Measurements from ENCODE around the gene TREM1. TPM values are rescaled to one million over a fixed set of nuclear protein-coding genes. Genes with fewer than 3 reads are reported as not detected.
"Not testable (repeated sequence)": the region's sequence is repeated elsewhere in the genome, so short reads cannot be mapped to it uniquely, and the experiment has no call there.

TREM1 gene
- total RNA-seq, 4 donors from 2014 or later = 2.1 TPM; not detected in 3

GRCh38 chr6:41247288-41247865 lies 39.1 kb downstream of the TREM1 start:
- no peaks in the 10 kb centered on the region for H3K27me3 ChIP-seq
- H3K4me3 ChIP-seq = no peak overlapping the region
- DNase-seq = no peak
- H3K4me1 ChIP-seq = no peaks in the 10 kb centered on the region
- no peaks in the 10 kb centered on the region for H3K36me3 ChIP-seq
- no peaks in the 10 kb centered on the region for H3K9me3 ChIP-seq
- TF ChIP-seq POLR2A (IDR thresholded peaks at IDR 0.05) = no peak
- TF ChIP-seq, protein P1, sequence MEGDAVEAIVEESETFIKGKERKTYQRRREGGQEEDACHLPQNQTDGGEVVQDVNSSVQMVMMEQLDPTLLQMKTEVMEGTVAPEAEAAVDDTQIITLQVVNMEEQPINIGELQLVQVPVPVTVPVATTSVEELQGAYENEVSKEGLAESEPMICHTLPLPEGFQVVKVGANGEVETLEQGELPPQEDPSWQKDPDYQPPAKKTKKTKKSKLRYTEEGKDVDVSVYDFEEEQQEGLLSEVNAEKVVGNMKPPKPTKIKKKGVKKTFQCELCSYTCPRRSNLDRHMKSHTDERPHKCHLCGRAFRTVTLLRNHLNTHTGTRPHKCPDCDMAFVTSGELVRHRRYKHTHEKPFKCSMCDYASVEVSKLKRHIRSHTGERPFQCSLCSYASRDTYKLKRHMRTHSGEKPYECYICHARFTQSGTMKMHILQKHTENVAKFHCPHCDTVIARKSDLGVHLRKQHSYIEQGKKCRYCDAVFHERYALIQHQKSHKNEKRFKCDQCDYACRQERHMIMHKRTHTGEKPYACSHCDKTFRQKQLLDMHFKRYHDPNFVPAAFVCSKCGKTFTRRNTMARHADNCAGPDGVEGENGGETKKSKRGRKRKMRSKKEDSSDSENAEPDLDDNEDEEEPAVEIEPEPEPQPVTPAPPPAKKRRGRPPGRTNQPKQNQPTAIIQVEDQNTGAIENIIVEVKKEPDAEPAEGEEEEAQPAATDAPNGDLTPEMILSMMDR (IDR thresholded peaks at IDR 0.05) = no peak
- H3K27ac ChIP-seq = no peak overlapping the region

DNA sequence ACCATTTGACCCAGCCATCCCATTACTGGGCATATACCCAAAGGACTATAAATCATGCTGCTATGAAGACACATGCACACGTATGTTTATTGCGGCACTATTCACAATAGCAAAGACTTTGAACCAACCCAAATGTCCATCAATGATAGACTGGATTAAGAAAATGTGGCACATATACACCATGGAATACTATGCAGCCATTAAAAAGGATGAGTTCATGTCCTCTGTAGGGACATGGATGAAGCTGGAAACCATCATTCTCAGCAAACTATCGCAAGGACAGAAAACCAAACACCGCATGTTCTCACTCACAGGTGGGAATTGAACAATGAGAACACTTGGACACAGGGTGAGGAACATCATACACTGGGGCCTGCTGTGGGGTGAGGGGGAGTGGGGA lies 40.0 kb downstream of the TREM1 start:
- not testable (repeated sequence) for H3K27me3 ChIP-seq

DNA sequence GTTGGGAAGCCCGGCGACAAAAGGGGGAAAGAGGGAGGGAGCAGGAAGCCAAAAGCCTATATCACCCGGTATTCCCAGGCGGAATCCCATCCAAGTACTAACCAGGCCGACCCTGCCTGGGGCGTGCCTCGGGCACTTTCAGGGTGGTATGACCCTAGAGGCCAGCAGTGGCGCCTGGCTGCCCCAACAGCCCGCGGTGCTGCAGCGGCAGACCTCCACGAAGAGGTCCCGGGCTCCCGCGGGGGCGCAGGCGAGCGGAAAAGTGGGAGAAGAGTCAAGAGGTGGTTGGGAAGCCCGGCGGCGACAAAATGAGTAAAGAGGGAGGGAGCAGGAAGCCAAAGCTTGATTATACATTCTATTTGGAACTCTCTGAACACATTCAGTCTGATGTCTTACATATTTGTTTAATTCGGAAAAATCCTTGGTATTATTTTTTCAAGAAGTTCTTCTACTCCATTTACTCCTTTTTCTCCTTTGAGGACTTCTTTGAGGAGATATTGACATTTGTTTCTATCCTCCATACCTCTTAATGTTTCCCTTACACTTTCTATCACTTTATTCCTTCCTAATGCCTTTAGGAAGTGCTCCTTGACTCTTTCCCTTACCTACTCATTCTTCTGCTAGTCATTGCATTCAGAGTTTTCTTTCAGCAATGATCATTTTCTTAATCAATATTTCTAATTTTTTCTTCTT lies 46.9 kb downstream of the TREM1 start:
- H3K4me3 ChIP-seq = no peak overlapping the region
- TF ChIP-seq, protein P1 (IDR thresholded peaks at IDR 0.05) = no peak
- no peak for TF ChIP-seq POLR2A (IDR thresholded peaks at IDR 0.05)
- H3K27ac ChIP-seq = no peak overlapping the region
- no peak for DNase-seq
- no peaks in the 10 kb centered on the region for H3K9me3 ChIP-seq
- peaks cover 0 to 13% of the 10 kb centered on the region in 2 donors for H3K27me3 ChIP-seq
- H3K36me3 ChIP-seq = no peaks in the 10 kb centered on the region
- no peaks in the 10 kb centered on the region for H3K4me1 ChIP-seq

More for the DNA sequence above, 40.0 kb downstream of the TREM1 start:
- DNase-seq, H3K9me3 ChIP-seq, H3K36me3 ChIP-seq, H3K27ac ChIP-seq, H3K4me3 ChIP-seq, H3K4me1 ChIP-seq: not testable (repeated sequence)

DNA sequence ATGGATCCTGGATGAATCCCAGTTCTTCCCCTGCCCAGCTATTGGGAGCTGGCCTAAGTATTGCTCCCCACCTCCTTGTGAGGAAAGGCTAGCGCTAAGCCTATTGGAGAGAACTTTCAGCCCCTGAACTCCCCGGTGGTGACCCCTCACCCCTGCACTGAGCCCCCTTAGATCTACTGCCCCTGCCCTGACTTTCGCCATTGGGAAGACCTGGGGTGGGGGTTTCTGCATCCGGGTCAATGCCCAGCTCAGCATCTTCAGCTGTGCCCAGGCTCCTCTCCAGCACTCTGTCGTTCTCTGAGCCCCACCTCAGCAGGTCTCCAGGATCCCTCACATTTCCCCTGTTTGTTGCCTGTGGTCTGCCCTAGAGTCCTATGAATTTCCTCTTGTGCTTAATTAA lies 49.4 kb downstream of the TREM1 start:
- Histone ChIP-seq H3K4me3 (no peak overlapping the region), H3K36me3 (no peaks in the 10 kb centered on the region), H3K9me3 (no peaks in the 10 kb centered on the region), H3K27ac (no peak overlapping the region), H3K27me3 (peaks cover 0 to 13% of the 10 kb centered on the region in 2 donors), H3K4me1 (no peaks in the 10 kb centered on the region)
- TF ChIP-seq, protein P1 (IDR thresholded peaks at IDR 0.05) = no peak
- no peak for TF ChIP-seq POLR2A (IDR thresholded peaks at IDR 0.05)
- DNase-seq = no peak

DNA sequence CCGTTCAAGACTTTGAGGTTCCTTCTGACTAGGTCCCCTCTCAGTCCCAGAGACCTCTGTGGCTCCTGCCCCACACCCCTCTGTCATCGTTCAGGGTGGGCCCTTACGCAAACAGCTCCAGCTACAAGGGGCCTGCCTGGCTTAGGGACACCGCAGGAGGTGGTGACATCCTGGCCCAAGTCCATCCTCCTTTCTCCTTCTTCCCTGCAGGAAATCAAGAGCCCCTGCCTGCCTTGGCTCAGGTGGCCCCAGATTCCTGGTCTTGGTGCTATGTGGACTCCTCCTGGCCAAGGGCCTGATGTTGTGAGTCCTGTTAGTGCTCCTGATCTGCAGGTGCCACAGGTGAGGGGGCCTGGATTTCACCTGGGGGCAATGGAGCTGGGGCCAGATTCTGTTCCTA lies 50.2 kb downstream of the TREM1 start:
- TF ChIP-seq, protein P1 (IDR thresholded peaks at IDR 0.05) = no peak
- peaks cover 0 to 13% of the 10 kb centered on the region in 2 donors for H3K27me3 ChIP-seq

GRCh38 chr6:41232667-41233066 lies 53.8 kb downstream of the TREM1 start:
- no peaks in the 10 kb centered on the region for H3K4me1 ChIP-seq
- no peaks in the 10 kb centered on the region for H3K36me3 ChIP-seq
- no peaks in the 10 kb centered on the region for H3K27me3 ChIP-seq
- TF ChIP-seq, protein P1 (IDR thresholded peaks at IDR 0.05) = no peak
- no peak for TF ChIP-seq POLR2A (IDR thresholded peaks at IDR 0.05)
- H3K4me3 ChIP-seq = no peak overlapping the region
- DNase-seq = no peak
- H3K27ac ChIP-seq = no peak overlapping the region
- no peaks in the 10 kb centered on the region for H3K9me3 ChIP-seq

More for the DNA sequence above, 50.2 kb downstream of the TREM1 start:
- Histone ChIP-seq H3K27ac (no peak overlapping the region), H3K4me3 (no peak overlapping the region), H3K4me1 (no peaks in the 10 kb centered on the region), H3K36me3 (no peaks in the 10 kb centered on the region), H3K9me3 (no peaks in the 10 kb centered on the region)
- no peak for DNase-seq
